K562 (cell line): ENCODE results near the gene FBXL3. TPM values are rescaled to one million over a fixed set of nuclear protein-coding genes. Genes with fewer than 3 reads are reported as not detected.

Experiments
- ATF7 ChIP-seq: fragments of 450-650 bp; IDR thresholded peaks from 2 replicates; pipeline ENCODE4 v1.7.1; 2014; ENCODE audit warnings: mild to moderate bottlenecking, moderate library complexity
- CHCHD3 ChIP-seq: fragments of 250-450 bp; sonication (Bioruptor Pico); IDR thresholded peaks from 2 replicates; pipeline ENCODE4 v2.1.2; 2022; ENCODE audit warnings: mild to moderate bottlenecking
- CREB1 ChIP-seq, 2 experiments: sonication (generic) in 1 of 2; formaldehyde crosslinking in 1 of 2; IDR thresholded peaks; 2 replicates each; pipeline versions ENCODE4 v1.6.1 to v1.8.0; 2012 to 2022; ENCODE audit warnings: inconsistent platforms in 1 of 2, mild to moderate bottlenecking in 1 of 2, missing genetic modification reagents in 1 of 2, moderate library complexity in 1 of 2
- CREB3L1 ChIP-seq: fragments of 450-650 bp; IDR thresholded peaks from 2 replicates; pipeline ENCODE4 v1.6.1; 2014; ENCODE audit warnings: low read depth, mild to moderate bottlenecking, moderate library complexity, borderline replicate concordance
- ERF ChIP-seq: fragments of 450-650 bp; formaldehyde crosslinking; IDR thresholded peaks from 2 replicates; pipeline ENCODE4 v1.4.0; 2020; ENCODE audit warnings: mild to moderate bottlenecking, mixed read lengths
- GTF2B ChIP-seq: IDR thresholded peaks from 2 replicates; pipeline ENCODE4 v1.6.1; 2011; ENCODE audit not compliant: insufficient read length; ENCODE audit errors: extremely low read depth
- MXI1 ChIP-seq: IDR thresholded peaks from 2 replicates; pipeline ENCODE4 v1.6.1; 2011; ENCODE audit warnings: low read depth, mild to moderate bottlenecking, improper control_type of control experiment, low read length
- MYC ChIP-seq, 2 experiments: fragments of 250-450 bp in 1 of 2; sonication (Bioruptor Pico) in 1 of 2; IDR thresholded peaks; 2 replicates each; pipeline versions ENCODE4 v1.5.1 to v1.6.1; 2012 to 2021; ENCODE audit warnings: low read depth in 2 of 2, borderline replicate concordance in 1 of 2, improper control_type of control experiment in 1 of 2, low read length in 1 of 2, mild to moderate bottlenecking in 1 of 2, moderate library complexity in 1 of 2
- NEUROD1 ChIP-seq: fragments of 150-350 bp; IDR thresholded peaks from 2 replicates; pipeline ENCODE4 v1.6.1; 2014; ENCODE audit warnings: borderline replicate concordance, low read length, low read depth; ENCODE audit not compliant: partially characterized antibody
- NFE2L1 ChIP-seq: fragments of 450-650 bp; IDR thresholded peaks from 2 replicates; pipeline ENCODE4 v1.6.1; 2016; ENCODE audit warnings: missing genetic modification characterization, low read depth, mild to moderate bottlenecking, missing compliant biosample characterization, moderate library complexity, borderline replicate concordance
- POLR2A ChIP-seq: fragments of 450-650 bp; conservative IDR thresholded peaks from 2 replicates; pipeline ENCODE4 v1.6.1; 2016
- RFX1 ChIP-seq: fragments of 450-650 bp; IDR thresholded peaks from 2 replicates; pipeline ENCODE4 v1.6.1; 2016; ENCODE audit warnings: mild to moderate bottlenecking, moderate library complexity
- SMAD1 ChIP-seq: fragments of 150-350 bp; IDR thresholded peaks from 2 replicates; pipeline ENCODE4 v1.6.1; 2014; ENCODE audit warnings: low read length, low read depth; ENCODE audit not compliant: partially characterized antibody
- SRSF9 ChIP-seq: fragments of 200-400 bp; formaldehyde crosslinking; IDR thresholded peaks from 2 replicates; pipeline ENCODE4 v1.6.1; 2017; ENCODE audit warnings: low read depth, low read length, borderline replicate concordance
- U2AF2 ChIP-seq: fragments of 200-400 bp; formaldehyde crosslinking; optimal IDR thresholded peaks from 2 replicates; pipeline ENCODE3; 2017; ENCODE audit warnings: low read depth, mild to moderate bottlenecking, low read length
- ZBTB26 ChIP-seq: fragments of 450-650 bp; formaldehyde crosslinking; IDR thresholded peaks from 2 replicates; pipeline ENCODE4 v1.4.0; 2022; ENCODE audit warnings: missing genetic modification characterization
- ZFP36 ChIP-seq: fragments of 150-350 bp; IDR thresholded peaks from 2 replicates; pipeline ENCODE4 v1.6.1; 2018; ENCODE audit warnings: low read length, low read depth; ENCODE audit not compliant: partially characterized antibody
- ZNF384 ChIP-seq: IDR thresholded peaks from 2 replicates; pipeline ENCODE4 v1.6.1; 2012; ENCODE audit warnings: low read depth, low read length, improper control_type of control experiment
- ZNF408 ChIP-seq: fragments of 250-450 bp; sonication (Bioruptor Pico); IDR thresholded peaks from 2 replicates; pipeline ENCODE4 v1.4.0; 2020; ENCODE audit warnings: low read depth, mild to moderate bottlenecking, moderate library complexity
- ZNF436 ChIP-seq: fragments of 250-450, 450-650 bp; sonication (Bioruptor Pico); formaldehyde crosslinking; IDR thresholded peaks from 2 replicates; pipeline ENCODE4 v1.7.0; 2020; ENCODE audit warnings: mild to moderate bottlenecking
- polyA plus RNA-seq, 8 experiments: library from polyadenylated mRNA; depleted of rRNA in 4 of 8; stranded (reverse) in 5 of 8; unstranded in 3 of 8; fragments of >200 nt; fragmentation: Nextera tagmentation in 2 of 8; fragmentation: Illumina TruSeq in 1 of 8; extraction: Ambion mirVana in 2 of 8; extraction: Trizol in 1 of 8; gene quantifications; 2 replicates each; pipeline versions ENCODE4 v1.2.1 to v1.2.3, GENCODE V29; 2011 to 2014; ENCODE audit warnings: inconsistent platforms in 1 of 8, missing spikeins in 1 of 8
- total RNA-seq, 7 experiments: library from RNA; depleted of rRNA in 6 of 7; stranded (reverse); fragments of >200 nt in 6 of 7; fragmentation: Illumina TruSeq in 2 of 7; extraction: Trizol in 2 of 7; gene quantifications; 2 replicates each; pipeline versions ENCODE4 v1.2.1 to v1.2.3, GENCODE V29; 2011 to 2021; ENCODE audit warnings: low replicate concordance in 1 of 7
- TF ChIP-seq, protein P1 (sequence below): conservative IDR thresholded peaks from 2 replicates; pipeline ENCODE4 v1.6.1; 2011; ENCODE audit warnings: low read depth, mild to moderate bottlenecking, low read length; ENCODE audit not compliant: control insufficient read depth
- TF ChIP-seq, protein P2 (sequence below): fragments of 250-450 bp; sonication (Bioruptor Pico); IDR thresholded peaks from 2 replicates; pipeline ENCODE4 v1.4.0; 2020; ENCODE audit warnings: borderline replicate concordance

The FBXL3 gene
- total and polyA plus RNA-seq, 9 of the 15 experiments (the other 6 are each of a cell fraction or from before 2014, with no cell fraction given): 3.8 to 16.4 (median 12.6) TPM

- TF ChIP-seq MXI1 (no peak), CREB3L1 (no peak; the same call in 1 of the 2 replicates), RFX1 (no peak), ZBTB26 (CRISPR knock-in tag) (no peak), POLR2A (peak; percentile 87), MYC (IDR thresholded peaks at IDR 0.05; ENCODE audit: low read depth, low read length) (no peak), MYC (CRISPR knock-in tag; IDR thresholded peaks at IDR 0.05; ENCODE audit: borderline replicate concordance, low read depth) (no peak), ERF (CRISPR knock-in tag) (no peak), ZFP36 (no peak), ZNF384 (no peak), CREB1 (IDR thresholded peaks at IDR 0.05) (no peak), CREB1 (CRISPR knock-in tag; IDR thresholded peaks at IDR 0.05) (no peak), SRSF9 (no peak), U2AF2 (no peak), CHCHD3 (CRISPR knock-in tag) (no peak), NFE2L1 (tag) (no peak), ZNF436 (no peak), ATF7 (no peak), SMAD1 (no peak), NEUROD1 (no peak), ZNF408 (CRISPR knock-in tag) (no peak), GTF2B (no peak)
- TF ChIP-seq, protein P1, sequence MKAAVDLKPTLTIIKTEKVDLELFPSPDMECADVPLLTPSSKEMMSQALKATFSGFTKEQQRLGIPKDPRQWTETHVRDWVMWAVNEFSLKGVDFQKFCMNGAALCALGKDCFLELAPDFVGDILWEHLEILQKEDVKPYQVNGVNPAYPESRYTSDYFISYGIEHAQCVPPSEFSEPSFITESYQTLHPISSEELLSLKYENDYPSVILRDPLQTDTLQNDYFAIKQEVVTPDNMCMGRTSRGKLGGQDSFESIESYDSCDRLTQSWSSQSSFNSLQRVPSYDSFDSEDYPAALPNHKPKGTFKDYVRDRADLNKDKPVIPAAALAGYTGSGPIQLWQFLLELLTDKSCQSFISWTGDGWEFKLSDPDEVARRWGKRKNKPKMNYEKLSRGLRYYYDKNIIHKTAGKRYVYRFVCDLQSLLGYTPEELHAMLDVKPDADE: no peak
- TF ChIP-seq, protein P2, sequence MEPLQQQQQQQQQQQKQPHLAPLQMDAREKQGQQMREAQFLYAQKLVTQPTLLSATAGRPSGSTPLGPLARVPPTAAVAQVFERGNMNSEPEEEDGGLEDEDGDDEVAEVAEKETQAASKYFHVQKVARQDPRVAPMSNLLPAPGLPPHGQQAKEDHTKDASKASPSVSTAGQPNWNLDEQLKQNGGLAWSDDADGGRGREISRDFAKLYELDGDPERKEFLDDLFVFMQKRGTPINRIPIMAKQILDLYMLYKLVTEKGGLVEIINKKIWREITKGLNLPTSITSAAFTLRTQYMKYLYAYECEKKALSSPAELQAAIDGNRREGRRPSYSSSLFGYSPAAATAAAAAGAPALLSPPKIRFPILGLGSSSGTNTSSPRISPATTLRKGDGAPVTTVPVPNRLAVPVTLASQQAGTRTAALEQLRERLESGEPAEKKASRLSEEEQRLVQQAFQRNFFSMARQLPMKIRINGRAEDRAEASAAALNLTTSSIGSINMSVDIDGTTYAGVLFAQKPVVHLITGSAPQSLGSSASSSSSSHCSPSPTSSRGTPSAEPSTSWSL: no peak
These were observed at the start of gene FBXL3 (continued) for GRCh38 chr13:77026861-77027621.
